K562 (cell line): ENCODE measurements around the gene PPIL1. TPM values are rescaled to one million over a fixed set of nuclear protein-coding genes. Genes with fewer than 3 reads are reported as not detected.
A peak's percentile ranks its signal among the peaks of the same experiment; 100 is the strongest.

Source experiments
- CAMTA2 ChIP-seq: fragments of 250-450 bp; sonication (Bioruptor Pico); conservative IDR thresholded peaks from 2 replicates; pipeline ENCODE4 v1.5.1; 2022
- CBFA2T3 ChIP-seq: fragments of 450-650 bp; IDR thresholded peaks from 2 replicates; pipeline ENCODE4 v1.6.1; 2017
- CTBP1 ChIP-seq: fragments of 450-650 bp; IDR thresholded peaks from 2 replicates; pipeline ENCODE4 v1.6.1; 2016; ENCODE audit warnings: borderline replicate concordance
- ELF1 ChIP-seq: fragments of 200-800 bp; sonication (Bioruptor generic); IDR thresholded peaks from 2 replicates; pipeline ENCODE4 v1.6.1; 2016; ENCODE audit warnings: missing genetic modification characterization, missing compliant biosample characterization
- HDAC1 ChIP-seq, 2 experiments: fragments of 450-650 bp; IDR thresholded peaks; 2 replicates each; pipeline ENCODE4 v1.6.1; 2016 to 2017; ENCODE audit warnings: inconsistent platforms in 1 of 2, mild to moderate bottlenecking in 1 of 2, moderate library complexity in 1 of 2
- LARP7 ChIP-seq: fragments of 450-650 bp; IDR thresholded peaks from 2 replicates; pipeline ENCODE4 v1.6.1; 2016
- PHF8 ChIP-seq: fragments of 200-600 bp; sonication (generic); IDR thresholded peaks from 2 replicates; pipeline ENCODE4 v1.6.1; 2012; ENCODE audit warnings: mixed run types, mild to moderate bottlenecking, inconsistent platforms, low read length, moderate library complexity, borderline replicate concordance
- RBFOX2 ChIP-seq: fragments of 200-400 bp; formaldehyde crosslinking; IDR thresholded peaks from 2 replicates; pipeline ENCODE4 v1.6.1; 2017; ENCODE audit warnings: low read depth, mild to moderate bottlenecking, low read length, moderate library complexity
- RBM22 ChIP-seq: fragments of 200-400 bp; formaldehyde crosslinking; IDR thresholded peaks from 2 replicates; pipeline ENCODE4 v1.6.1; 2018; ENCODE audit warnings: low read length, low read depth; ENCODE audit not compliant: poor library complexity, severe bottlenecking
- RBM25 ChIP-seq: fragments of 200-400 bp; formaldehyde crosslinking; IDR thresholded peaks from 2 replicates; pipeline ENCODE4 v1.6.1; 2018; ENCODE audit warnings: low read length, low read depth, moderate library complexity; ENCODE audit not compliant: severe bottlenecking
- SLC30A9 ChIP-seq: fragments of 250-450 bp; sonication (Bioruptor Pico); IDR thresholded peaks from 2 replicates; pipeline ENCODE4 v1.8.0; 2022; ENCODE audit warnings: mild to moderate bottlenecking, moderate library complexity
- STAG1 ChIP-seq: sonication (generic); formaldehyde crosslinking; IDR thresholded peaks from 2 replicates; pipeline ENCODE4 v1.5.0; 2020; ENCODE audit warnings: missing genetic modification reagents, borderline replicate concordance
- TRIM24 ChIP-seq, 2 experiments: fragments of 450-650 bp; IDR thresholded peaks; 2 replicates each; pipeline ENCODE4 v1.6.1; 2016
- YY1 ChIP-seq, 3 experiments: IDR thresholded peaks; 2 replicates each; pipeline ENCODE4 v1.6.1; 2011; ENCODE audit warnings: low read length in 2 of 3, mild to moderate bottlenecking in 2 of 3, moderate library complexity in 2 of 3, borderline replicate concordance in 1 of 3, control low read depth in 1 of 3, low read depth in 1 of 3; ENCODE audit not compliant: insufficient read depth in 3 of 3, insufficient replicate concordance in 2 of 3, control insufficient read depth in 1 of 3, insufficient read length in 1 of 3; ENCODE audit errors: extremely low read depth in 1 of 3
- ZNF23 ChIP-seq: fragments of 250-450 bp; sonication (Bioruptor Pico); IDR thresholded peaks from 2 replicates; pipeline ENCODE4 v1.4.0; 2020; ENCODE audit warnings: mild to moderate bottlenecking
- ZNF431 ChIP-seq: sonication (generic); formaldehyde crosslinking; IDR thresholded peaks from 2 replicates; pipeline ENCODE4 v1.8.0; 2022; ENCODE audit warnings: mild to moderate bottlenecking, missing genetic modification reagents
- polyA plus RNA-seq, 8 experiments: library from polyadenylated mRNA; depleted of rRNA in 4 of 8; stranded (reverse) in 5 of 8; unstranded in 3 of 8; fragments of >200 nt; fragmentation: Nextera tagmentation in 2 of 8; fragmentation: Illumina TruSeq in 1 of 8; extraction: Ambion mirVana in 2 of 8; extraction: Trizol in 1 of 8; gene quantifications; 2 replicates each; pipeline versions ENCODE4 v1.2.1 to v1.2.3, GENCODE V29; 2011 to 2014; ENCODE audit warnings: inconsistent platforms in 1 of 8, missing spikeins in 1 of 8
- total RNA-seq, 7 experiments: library from RNA; depleted of rRNA in 6 of 7; stranded (reverse); fragments of >200 nt in 6 of 7; fragmentation: Illumina TruSeq in 2 of 7; extraction: Trizol in 2 of 7; gene quantifications; 2 replicates each; pipeline versions ENCODE4 v1.2.1 to v1.2.3, GENCODE V29; 2011 to 2021; ENCODE audit warnings: low replicate concordance in 1 of 7
- TF ChIP-seq, protein P1 (sequence below): fragments of 450-650 bp; IDR thresholded peaks from 2 replicates; pipeline ENCODE4 v1.6.1; 2014; ENCODE audit warnings: low read depth, mild to moderate bottlenecking, moderate library complexity, borderline replicate concordance
- TF ChIP-seq, protein P2 (sequence below): IDR thresholded peaks from 3 replicates; pipeline ENCODE4 v1.6.1; 2011; ENCODE audit warnings: borderline replicate concordance, mild to moderate bottlenecking, moderate library complexity; ENCODE audit not compliant: insufficient read length; ENCODE audit errors: extremely low read depth
- TF ChIP-seq, protein P3 (sequence below): fragments of 250-450 bp; sonication (Bioruptor Pico); IDR thresholded peaks from 2 replicates; pipeline ENCODE4 v1.8.0; 2021; ENCODE audit warnings: borderline replicate concordance, mild to moderate bottlenecking, moderate library complexity; ENCODE audit not compliant: poor library complexity, severe bottlenecking

PPIL1 gene
- total and polyA plus RNA-seq, 9 of the 15 experiments (the other 6 are each of a cell fraction or from before 2014, with no cell fraction given) = 65.8 to 205 (median 130) TPM

DNA sequence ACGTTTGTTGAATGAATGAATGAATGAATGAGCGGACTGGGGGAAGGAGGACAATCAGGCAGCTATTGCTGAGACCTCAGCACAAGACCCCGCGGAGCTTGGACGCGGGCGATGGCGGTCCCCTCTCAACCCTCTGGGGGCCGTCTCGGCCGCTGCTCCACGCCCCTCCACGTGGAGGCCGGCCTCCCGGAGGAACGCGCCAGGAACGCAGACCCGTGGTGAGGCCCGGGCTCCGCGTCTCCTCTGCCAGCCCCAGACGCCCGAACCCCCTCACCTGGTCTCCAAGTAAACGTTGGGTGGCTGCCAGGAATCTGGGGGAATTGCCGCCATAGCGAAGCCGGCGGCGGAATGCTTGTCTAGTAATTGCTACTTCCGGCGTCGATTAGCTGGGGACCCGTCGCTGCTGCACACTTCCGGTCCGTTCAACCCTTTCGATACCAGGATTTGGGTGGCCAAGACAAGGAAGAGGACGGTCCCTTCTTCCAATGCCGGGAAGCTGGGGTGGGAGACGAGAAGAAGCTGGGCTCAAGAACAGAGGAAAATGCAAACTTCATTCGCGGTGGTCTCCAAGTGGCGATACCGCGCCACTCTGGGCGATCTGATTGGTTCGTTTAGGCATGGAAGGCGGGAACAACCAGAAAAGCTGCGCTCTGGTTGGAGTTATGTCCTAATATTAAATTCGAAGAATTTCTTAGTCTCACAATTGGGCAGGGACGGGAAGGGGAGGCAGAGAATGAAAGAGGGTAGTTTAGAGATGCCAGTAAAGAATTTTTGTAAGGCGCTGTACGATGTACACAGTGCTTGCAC lies at the start of gene PPIL1 (continued):
- TF ChIP-seq HDAC1 (IDR thresholded peaks at IDR 0.05) = peak; percentile 74 to 99; a peak in 3 of 4 replicates
- TF ChIP-seq CBFA2T3 = 0 out of 2 replicates have a peak, but pooled peaks have one; percentile 28
- 0 out of 2 replicates have a peak, but pooled peaks have one; percentile 28 for TF ChIP-seq CAMTA2 (CRISPR knock-in tag)
- TF ChIP-seq STAG1 (CRISPR knock-in tag) = no peak
- TF ChIP-seq CTBP1 = peak; percentile 89
- 0 out of 2 replicates have a peak, but pooled peaks have one; percentile 22 for TF ChIP-seq SLC30A9 (CRISPR knock-in tag)
- peak; percentile 96 for TF ChIP-seq RBFOX2
- TF ChIP-seq ELF1 (tag) = peak; percentile 81
- TF ChIP-seq RBM25 = peak; percentile 64
- TF ChIP-seq, protein P1, sequence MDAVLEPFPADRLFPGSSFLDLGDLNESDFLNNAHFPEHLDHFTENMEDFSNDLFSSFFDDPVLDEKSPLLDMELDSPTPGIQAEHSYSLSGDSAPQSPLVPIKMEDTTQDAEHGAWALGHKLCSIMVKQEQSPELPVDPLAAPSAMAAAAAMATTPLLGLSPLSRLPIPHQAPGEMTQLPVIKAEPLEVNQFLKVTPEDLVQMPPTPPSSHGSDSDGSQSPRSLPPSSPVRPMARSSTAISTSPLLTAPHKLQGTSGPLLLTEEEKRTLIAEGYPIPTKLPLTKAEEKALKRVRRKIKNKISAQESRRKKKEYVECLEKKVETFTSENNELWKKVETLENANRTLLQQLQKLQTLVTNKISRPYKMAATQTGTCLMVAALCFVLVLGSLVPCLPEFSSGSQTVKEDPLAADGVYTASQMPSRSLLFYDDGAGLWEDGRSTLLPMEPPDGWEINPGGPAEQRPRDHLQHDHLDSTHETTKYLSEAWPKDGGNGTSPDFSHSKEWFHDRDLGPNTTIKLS = peak; percentile 95
- peak; percentile 90 for TF ChIP-seq PHF8
- peak; percentile 14; the same call in 1 of the 2 replicates for TF ChIP-seq LARP7
- peak; percentile 7 to 99; a peak in 3 of 4 replicates for TF ChIP-seq TRIM24 (IDR thresholded peaks at IDR 0.05)
- TF ChIP-seq ZNF431 (CRISPR knock-in tag) = 0 out of 2 replicates have a peak, but pooled peaks have one; percentile 63
- TF ChIP-seq, protein P2, sequence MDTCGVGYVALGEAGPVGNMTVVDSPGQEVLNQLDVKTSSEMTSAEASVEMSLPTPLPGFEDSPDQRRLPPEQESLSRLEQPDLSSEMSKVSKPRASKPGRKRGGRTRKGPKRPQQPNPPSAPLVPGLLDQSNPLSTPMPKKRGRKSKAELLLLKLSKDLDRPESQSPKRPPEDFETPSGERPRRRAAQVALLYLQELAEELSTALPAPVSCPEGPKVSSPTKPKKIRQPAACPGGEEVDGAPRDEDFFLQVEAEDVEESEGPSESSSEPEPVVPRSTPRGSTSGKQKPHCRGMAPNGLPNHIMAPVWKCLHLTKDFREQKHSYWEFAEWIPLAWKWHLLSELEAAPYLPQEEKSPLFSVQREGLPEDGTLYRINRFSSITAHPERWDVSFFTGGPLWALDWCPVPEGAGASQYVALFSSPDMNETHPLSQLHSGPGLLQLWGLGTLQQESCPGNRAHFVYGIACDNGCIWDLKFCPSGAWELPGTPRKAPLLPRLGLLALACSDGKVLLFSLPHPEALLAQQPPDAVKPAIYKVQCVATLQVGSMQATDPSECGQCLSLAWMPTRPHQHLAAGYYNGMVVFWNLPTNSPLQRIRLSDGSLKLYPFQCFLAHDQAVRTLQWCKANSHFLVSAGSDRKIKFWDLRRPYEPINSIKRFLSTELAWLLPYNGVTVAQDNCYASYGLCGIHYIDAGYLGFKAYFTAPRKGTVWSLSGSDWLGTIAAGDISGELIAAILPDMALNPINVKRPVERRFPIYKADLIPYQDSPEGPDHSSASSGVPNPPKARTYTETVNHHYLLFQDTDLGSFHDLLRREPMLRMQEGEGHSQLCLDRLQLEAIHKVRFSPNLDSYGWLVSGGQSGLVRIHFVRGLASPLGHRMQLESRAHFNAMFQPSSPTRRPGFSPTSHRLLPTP = no peak
- TF ChIP-seq YY1 (IDR thresholded peaks at IDR 0.05; ENCODE audit: borderline replicate concordance in 1 of 3, control insufficient read depth in 1 of 3, extremely low read depth in 1 of 3, insufficient read depth in 3 of 3, insufficient read length in 1 of 3, insufficient replicate concordance in 2 of 3, low read depth in 1 of 3, low read length in 2 of 3) = peak; percentile 67 to 95 (median 92)
- TF ChIP-seq, protein P3, sequence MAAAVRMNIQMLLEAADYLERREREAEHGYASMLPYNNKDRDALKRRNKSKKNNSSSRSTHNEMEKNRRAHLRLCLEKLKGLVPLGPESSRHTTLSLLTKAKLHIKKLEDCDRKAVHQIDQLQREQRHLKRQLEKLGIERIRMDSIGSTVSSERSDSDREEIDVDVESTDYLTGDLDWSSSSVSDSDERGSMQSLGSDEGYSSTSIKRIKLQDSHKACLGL (CRISPR knock-in tag) = peak; percentile 87
- TF ChIP-seq RBM22 = peak; percentile 54
- TF ChIP-seq ZNF23 = 0 out of 2 replicates have a peak, but pooled peaks have one; percentile 18
